Stimulated activated CD4-positive, alpha-beta T cell treated with anti-CD3 and anti-CD28 coated beads, TNF-alpha, amount 100 ng/mL, for 48 hours (primary cell): ENCODE results near the gene INPPL1.
A peak's percentile ranks its signal among the peaks of the same experiment; 100 is the strongest.
"Not testable (repeated sequence)": the region's sequence is repeated elsewhere in the genome, so short reads cannot be mapped to it uniquely, and the experiment has no call there.

ENCODE experiments used
- DNase-seq, 3 donors: peaks; one replicate each; pipeline ENCODE4 v3.0.0-alpha.2; 2020; ENCODE audit warnings: low read depth in 3 of 3

Gene INPPL1

GRCh38 chr11:72224564-72225410, at the start of gene INPPL1:
Gene INPPL1 (plus strand): TSS chr11:72224767. CDS start chr11:72224985, 218 bp downstream.
- peak in 1 of 3 donors; percentile 33 for DNase-seq

- DNase-seq, result no peak
These were observed 46.9 kb upstream of the INPPL1 start for GRCh38 chr11:72177656-72178055.

- DNase-seq, result no peak
These were observed 45.3 kb upstream of the INPPL1 start for GRCh38 chr11:72179049-72179803.

- no peak for DNase-seq
These were observed 44.7 kb upstream of the INPPL1 start for GRCh38 chr11:72179804-72180396.

GRCh38 chr11:72180892-72181552, 43.5 kb upstream of the INPPL1 start:
- not testable (repeated sequence) for DNase-seq

- not testable (repeated sequence) for DNase-seq
These were observed 43.0 kb upstream of the INPPL1 start for GRCh38 chr11:72181553-72181958.

GRCh38 chr11:72188267-72188666, 36.3 kb upstream of the INPPL1 start:
- no peak for DNase-seq

- DNase-seq, result no peak
These were observed 34.9 kb upstream of the INPPL1 start for GRCh38 chr11:72189455-72190250.

GRCh38 chr11:72190631-72191071, 33.9 kb upstream of the INPPL1 start:
- DNase-seq, result no peak

GRCh38 chr11:72191961-72192381, 32.6 kb upstream of the INPPL1 start, which contains the start of gene FOLR1:
Gene FOLR1 (plus strand): TSS chr11:72192140. CDS start chr11:72192174, 34 bp downstream.
- DNase-seq, result no peak

GRCh38 chr11:72195518-72196270, 28.9 kb upstream of the INPPL1 start:
- no peak for DNase-seq

GRCh38 chr11:72201445-72201844, 23.1 kb upstream of the INPPL1 start:
- DNase-seq, result not testable (repeated sequence)

- no peak for DNase-seq
These were observed 22.0 kb upstream of the INPPL1 start for GRCh38 chr11:72202571-72202970.

GRCh38 chr11:72203163-72203562, 21.4 kb upstream of the INPPL1 start:
- DNase-seq, result no peak

GRCh38 chr11:72204886-72205285, 19.7 kb upstream of the INPPL1 start:
- DNase-seq, result no peak

- DNase-seq, result not testable (repeated sequence)
These were observed 17.8 kb upstream of the INPPL1 start for GRCh38 chr11:72206794-72207193.

- DNase-seq, result no peak
These were observed 16.3 kb upstream of the INPPL1 start for GRCh38 chr11:72208281-72208680.

- DNase-seq, result no peak
These were observed 15.5 kb upstream of the INPPL1 start for GRCh38 chr11:72209101-72209500.

GRCh38 chr11:72216638-72217037, 7.9 kb upstream of the INPPL1 start, which contains the start of gene FOLR2:
Gene FOLR2 (plus strand): TSS chr11:72216794. CDS start chr11:72218585, 1,791 bp downstream.
- no peak for DNase-seq

- no peak for DNase-seq
These were observed 6.7 kb upstream of the INPPL1 start for GRCh38 chr11:72217841-72218240.
